ENCODE measurements around the gene NOSIP. TPM values are rescaled to one million over a fixed set of nuclear protein-coding genes. Genes with fewer than 3 reads are reported as not detected.
"Not testable (repeated sequence)": the region's sequence is repeated elsewhere in the genome, so short reads cannot be mapped to it uniquely, and the experiment has no call there.

Gene NOSIP, protein sequence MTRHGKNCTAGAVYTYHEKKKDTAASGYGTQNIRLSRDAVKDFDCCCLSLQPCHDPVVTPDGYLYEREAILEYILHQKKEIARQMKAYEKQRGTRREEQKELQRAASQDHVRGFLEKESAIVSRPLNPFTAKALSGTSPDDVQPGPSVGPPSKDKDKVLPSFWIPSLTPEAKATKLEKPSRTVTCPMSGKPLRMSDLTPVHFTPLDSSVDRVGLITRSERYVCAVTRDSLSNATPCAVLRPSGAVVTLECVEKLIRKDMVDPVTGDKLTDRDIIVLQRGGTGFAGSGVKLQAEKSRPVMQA
- total RNA-seq: 47.6 TPM

DNA sequence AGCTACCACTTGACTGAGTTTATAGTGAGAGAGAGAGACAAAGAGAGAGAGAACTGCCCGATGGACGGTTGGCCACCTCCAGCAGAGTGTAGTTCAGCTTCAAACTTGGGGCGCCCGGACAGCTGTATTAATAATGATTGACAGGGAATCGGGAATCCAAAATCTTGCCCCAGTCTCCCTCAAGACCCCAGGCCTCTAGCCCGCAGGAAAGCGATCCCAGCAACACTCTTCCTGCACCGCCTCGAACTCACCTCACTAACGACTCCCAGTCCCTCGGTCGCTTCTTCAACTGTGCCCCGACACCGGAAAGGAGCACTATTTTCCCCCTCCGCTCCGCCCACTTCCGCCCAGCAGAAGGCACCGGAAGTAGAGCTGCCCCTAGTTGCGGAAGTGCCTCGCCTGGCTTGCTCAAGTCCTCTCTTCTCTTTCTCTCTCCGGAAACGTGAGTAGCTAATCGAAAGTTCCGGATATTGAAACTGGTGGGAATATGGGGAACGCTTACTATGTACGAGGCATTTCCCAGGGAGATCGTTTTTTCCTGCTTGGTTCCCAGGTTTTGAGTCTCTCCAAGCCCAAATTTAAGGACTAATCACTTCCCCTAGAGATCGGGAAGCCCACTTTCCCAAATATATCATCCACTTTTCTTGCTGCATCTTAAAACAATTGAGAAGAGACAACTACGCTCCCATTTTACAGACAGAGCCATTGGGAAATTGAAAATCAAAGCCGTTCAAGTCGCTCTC, at the start of gene NOSIP:
NOSIP (minus strand) TSS at position 293 of the 743 bp plus-strand sequence. CDS start 19,865 bp downstream, outside the sequence.
- DNase-seq: peak; percentile 99

DNA sequence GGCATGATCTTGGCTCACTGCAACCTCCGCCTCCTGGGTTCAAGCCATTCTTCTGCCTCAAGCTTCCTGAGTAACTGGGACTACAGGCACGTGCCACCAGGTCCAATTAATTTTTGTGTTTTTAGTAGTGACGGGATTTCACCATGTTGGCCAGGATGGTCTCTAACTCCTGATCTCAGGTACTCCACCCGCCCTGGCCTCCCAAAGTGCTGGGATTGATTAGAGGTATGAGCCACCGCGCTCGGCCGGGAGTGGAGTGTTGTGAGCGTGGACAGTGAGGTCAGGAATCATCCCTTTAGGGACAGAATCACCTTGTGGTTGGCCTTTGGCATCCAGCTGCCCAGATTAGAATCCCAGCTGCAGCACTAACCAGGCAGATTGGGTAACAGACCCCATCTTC, 49.3 kb upstream of the NOSIP start:
- no peak for DNase-seq

DNA sequence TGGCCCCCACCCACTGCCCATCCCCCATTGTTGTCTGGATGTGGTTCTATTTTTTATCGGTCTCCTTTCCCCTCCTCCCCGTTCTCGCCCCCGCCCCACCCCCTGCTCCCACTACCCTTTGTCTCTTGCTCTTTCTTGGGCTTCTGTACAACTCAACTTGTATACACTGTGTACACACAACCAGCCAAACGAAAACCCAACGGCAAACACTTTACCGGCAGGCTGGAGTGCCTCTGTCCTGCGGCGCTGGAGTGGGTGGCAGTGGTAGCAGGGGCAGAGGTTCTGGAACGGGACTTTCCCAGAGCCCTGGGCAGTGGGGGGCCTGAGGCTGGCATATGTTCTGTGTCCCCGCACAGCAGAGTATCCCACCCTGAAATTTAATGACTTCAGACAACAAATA, 45.9 kb upstream of the NOSIP start:
- no peak for DNase-seq

DNA sequence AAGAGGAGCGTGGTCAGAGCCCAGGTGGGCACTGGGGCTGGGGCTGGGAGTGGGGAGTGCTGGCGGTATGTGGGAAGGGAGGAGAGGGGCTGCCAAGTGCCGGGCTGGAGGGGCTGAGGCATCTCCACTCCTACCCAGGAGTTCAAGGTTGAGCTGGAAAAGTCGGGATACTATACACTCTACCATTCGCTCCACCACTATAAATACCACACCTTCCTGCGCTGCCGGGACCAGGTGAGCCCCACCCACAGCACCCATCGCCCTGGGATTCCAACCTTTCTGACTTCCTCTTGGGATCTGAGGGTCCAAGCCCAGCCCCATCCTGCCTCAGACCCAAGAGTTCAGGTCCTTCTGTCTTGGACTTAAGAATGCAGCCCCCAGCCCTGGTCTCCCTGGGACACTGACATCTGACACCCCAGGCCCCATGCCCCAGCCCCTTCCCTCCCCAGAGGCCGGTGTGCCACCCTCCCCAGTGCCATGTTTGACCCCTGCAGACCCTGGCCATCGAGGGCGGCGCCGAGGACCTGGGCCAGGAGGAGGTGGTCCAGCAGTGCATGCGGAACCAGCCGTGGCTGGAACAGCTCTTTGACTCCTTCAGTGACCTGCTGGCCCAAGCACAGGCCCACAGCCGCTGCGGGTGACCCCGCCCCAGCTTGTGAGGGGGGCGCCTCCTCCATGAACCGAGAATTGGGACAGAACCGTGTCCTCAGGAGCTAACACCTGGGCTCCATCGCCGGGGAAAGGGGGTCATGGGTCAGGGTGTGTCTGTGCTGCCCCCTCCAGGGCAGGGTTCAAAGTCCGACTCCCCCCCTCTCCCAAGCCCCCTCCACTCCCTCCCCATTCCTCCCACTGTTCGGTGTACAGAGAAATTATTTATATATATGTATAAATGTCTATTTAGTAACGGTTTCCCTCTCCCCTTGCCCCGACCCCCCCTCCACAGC, 44.9 kb upstream of the NOSIP start:
- DNase-seq: no peak

DNA sequence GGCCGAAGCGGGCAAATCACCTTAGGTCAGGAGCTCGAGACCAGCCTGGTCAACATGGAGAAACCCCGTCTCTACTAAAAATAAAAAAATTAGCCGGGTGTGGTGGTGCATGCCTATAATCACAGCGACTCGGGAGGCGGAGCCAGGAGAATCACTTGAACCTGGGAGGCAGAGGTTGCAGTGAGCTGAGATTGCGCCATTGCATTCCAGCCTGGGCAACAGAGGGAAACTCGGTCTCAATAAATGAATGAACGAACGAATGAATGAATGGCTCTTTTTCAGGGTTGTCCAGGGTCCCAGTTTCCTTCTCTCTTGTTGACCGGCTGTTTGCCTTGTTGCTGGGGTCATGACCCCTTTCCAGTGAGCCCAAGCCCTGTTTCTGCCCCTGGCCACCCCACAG, 37.5 kb upstream of the NOSIP start:
- not testable (repeated sequence) for DNase-seq

DNA sequence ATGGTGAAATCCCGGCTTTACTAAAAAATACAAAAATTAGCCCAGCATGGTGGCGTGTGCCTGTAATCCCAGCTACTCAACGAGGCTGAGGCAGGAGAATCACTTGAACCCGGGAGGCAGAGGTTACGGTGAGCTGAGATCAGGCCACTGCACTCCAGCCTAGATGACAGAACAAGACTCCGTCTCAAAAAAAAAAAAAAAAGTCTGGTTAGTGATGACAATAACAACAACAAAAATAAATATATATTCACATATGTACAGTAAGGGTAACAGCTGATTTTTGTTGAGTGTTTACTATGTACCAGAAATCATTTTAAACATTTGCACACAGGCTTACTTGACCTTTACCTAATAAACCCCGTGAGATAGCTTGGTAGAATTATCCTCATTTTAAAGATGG, 36.6 kb upstream of the NOSIP start:
- DNase-seq: no peak

DNA sequence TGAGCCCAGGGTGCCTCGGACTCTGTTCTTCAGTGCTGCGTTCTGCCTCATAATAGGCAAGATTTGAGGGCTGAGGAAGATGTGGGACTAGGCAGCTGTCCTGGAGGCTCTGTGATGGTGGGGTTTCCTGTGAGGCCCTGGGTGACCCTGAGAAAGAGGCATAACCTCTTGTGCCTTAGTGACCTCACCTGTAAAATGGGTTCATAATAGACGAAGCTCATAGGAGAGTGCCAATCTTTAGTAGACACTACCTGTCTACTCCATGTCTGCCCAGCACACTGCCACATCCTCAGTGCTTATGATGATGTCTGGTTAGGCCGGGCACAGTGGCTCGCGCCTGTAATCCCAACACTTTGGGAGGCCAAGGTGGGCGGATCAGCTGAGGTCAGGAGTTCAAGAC, 36.2 kb upstream of the NOSIP start:
- no peak for DNase-seq

DNA sequence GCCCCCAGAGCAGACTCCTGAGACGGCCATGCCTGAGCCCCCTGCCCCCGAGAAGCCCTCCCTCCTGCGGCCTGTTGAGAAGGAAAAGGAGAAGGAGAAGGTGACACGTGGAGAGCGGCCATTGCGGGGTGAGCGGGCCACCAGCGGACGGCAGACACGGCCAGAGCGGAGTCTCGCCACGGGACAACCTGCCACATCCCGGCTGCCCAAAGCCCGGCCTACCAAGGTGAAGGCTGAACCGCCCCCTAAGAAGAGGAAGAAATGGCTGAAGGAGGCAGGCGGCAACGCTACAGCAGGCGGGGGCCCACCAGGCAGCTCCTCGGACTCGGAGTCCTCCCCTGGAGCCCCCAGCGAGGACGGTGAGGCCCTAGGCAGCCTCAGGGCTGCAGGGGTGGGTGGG, 35.5 kb upstream of the NOSIP start:
- DNase-seq: no peak

DNA sequence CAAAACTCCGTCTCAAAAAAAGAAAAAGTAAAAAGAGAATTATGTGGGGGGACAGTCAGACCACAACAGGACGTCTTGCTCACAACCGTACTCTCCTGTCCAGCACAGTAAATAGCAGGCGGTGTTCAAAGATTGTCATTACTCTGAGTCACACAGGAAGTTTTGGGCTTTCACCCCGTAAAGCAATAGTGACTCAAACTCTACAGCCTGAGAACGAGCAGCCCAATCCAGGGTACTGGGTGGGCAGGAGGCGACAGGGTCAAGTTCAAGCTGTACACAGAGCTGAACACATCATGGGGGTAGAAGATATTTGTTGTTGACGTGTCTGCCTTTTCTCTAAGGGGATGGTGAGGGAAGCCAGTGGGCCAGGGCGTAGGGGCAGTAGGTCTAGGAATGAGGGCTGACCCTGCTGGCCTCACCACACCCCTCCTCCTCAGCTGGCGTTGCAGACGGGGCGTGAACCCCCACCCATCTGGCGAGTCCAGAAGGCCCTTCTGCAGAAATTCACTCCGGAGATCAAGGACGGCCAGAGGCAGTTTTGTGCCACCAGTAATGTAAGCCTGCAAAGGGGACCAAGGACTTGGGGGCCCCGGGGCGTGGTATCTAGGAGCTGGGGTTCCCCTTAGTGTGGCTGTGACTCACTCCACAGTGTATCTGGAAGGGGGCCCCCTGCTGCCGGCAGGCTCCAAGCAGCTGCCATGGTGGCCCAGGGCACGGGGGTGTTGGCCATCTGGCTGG, 33.9 kb upstream of the NOSIP start:
- DNase-seq: no peak

DNA sequence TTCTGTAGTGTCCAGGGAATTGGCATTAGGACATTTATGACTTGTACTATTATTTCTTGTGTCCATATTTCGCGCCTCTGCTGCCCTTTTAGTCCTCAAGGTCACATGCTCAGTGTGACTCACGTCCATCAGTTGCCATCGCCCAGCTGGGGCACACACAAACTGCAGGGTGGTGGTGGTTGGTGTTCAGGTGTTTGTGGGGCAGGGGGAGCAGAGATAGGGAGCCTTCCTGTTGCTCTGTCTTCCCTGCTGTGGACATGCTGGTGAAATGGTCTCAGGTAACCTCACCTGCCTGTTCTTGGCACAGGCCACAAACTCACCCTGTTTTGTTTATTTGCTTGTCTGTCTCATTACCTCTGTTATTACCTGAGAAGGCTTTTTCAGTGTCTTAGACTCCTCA, 33.0 kb upstream of the NOSIP start:
- no peak for DNase-seq

DNA sequence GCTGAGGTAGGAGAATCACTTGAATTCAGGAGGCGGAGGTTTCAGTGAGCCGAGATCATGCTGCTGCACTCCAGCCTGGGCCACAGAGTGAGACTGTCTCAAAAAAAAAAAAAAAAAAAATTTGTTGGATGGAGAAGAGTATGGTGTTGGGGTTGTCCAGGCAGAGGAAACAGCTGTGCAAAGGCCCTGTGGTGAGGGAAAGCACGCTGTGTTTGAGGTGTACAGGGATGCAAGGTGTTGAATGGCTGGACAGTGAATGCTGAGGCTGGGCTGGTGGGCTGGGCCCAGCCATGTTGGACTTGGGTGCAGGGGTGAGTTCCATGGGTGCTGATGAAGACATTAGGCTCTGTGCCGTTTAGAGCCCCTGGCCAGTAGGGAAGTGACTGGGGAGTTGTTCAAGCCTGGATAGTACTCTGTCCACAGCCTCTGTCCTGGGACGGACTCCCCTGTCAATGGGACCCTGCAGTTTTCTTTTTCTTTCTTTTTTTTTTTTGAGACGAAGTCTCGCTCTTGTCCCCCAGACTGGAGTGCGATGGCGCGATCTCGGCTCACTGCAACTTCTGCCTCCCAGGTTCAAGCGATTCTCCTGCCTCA, 29.2 kb upstream of the NOSIP start:
- DNase-seq: no peak

DNA sequence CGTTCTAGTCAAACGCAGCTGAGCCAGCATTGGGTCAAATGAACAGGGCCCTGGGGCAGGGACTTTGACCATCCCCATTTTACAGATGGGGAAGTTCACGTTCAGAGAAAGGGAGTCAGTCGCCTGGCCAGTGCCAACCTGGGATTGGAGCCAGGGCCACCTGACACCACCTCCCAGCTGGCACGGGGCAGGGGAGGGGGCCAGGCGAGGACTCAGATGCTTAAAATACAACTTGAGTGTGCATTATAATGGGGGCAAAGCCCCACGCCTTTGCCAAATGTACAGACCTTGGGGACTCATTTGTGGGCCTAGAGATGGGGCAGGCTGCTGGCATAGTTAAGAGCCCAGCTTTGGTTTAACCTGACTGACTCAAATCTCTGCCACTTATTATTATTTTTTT, 25.2 kb upstream of the NOSIP start:
- peak; percentile 24 for DNase-seq

DNA sequence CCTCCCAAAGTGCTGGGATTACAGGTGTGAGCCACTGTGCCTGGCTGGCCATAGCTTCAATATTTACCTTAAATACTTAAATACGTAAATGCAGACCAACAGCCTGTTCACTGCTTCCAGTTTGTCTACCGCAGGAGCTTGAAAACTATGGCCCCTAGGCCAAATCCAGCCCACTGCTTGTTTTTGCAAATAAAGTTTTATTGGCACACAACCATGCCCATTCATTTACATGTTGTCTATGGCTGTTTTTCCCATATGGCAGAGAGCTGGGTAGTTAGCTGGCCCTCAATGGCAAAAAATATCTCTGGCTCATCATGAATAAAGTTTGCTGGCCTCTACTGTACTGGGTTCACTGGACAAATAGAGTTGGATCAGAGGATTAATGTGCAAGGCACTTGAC, 22.4 kb upstream of the NOSIP start:
- DNase-seq: no peak

DNA sequence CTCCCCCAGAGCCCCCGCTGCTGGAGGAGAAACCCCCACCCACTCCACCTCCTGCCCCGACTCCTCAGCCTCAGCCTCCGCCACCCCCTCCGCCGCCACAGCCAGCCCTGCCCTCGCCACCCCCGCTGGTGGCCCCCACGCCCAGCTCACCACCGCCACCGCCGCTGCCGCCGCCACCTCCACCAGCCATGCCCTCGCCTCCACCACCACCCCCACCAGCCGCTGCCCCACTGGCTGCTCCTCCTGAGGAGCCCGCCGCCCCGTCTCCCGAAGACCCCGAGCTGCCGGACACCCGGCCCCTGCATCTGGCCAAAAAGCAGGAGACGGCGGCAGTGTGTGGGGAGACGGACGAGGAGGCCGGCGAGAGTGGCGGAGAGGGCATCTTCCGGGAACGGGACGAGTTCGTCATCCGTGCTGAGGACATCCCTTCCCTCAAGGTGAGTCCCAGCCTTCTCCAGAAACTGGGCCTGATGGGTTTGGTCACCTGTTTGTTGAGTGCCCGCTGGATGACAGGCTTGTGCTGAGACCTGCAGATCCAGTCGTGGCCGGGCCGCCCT, 21.2 kb upstream of the NOSIP start:
- no peak for DNase-seq

DNA sequence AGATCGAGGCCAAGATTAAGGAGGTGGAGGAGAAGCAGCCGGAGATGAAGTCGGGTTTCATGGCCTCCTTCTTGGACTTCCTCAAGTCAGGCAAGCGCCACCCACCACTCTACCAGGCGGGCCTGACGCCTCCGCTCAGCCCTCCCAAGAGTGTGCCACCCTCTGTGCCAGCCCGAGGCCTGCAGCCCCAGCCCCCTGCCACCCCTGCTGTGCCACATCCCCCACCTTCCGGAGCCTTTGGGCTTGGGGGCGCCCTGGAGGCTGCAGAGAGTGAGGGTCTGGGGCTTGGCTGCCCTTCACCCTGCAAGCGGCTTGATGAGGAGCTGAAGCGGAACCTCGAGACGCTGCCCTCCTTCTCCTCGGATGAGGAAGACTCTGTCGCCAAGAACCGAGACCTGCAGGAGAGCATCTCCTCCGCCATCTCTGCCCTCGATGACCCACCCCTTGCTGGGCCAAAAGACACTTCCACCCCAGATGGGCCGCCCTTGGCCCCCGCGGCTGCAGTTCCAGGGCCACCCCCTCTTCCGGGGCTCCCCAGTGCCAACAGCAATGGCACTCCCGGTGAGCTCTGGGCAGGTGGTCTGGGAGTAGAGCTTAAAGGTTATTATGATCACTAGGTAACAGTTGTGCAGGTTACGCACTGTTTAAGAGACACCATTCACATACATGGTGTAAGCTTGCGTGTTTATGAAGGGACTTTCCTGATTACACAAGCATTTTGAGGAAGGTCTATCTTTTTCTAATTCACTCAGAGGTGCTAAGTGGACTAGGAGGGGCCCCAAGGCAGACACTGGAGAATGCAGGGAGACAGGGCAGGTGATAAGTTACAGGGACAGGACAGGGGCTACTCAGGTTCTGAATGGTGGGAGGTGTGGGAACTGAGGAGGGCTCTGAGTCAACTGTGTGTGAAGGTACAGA, 19.3 kb upstream of the NOSIP start:
- no peak for DNase-seq

DNA sequence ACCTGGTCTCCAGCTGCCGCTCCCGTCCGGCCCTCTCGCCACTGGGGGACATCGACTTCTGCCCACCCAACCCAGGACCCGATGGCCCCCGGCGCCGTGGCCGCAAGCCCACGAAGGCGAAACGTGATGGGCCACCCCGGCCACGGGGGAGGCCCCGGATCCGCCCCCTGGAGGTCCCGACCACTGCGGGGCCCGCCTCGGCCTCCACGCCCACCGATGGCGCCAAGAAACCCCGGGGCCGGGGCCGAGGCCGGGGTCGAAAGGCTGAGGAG, 17.3 kb upstream of the NOSIP start:
- no peak for DNase-seq

DNA sequence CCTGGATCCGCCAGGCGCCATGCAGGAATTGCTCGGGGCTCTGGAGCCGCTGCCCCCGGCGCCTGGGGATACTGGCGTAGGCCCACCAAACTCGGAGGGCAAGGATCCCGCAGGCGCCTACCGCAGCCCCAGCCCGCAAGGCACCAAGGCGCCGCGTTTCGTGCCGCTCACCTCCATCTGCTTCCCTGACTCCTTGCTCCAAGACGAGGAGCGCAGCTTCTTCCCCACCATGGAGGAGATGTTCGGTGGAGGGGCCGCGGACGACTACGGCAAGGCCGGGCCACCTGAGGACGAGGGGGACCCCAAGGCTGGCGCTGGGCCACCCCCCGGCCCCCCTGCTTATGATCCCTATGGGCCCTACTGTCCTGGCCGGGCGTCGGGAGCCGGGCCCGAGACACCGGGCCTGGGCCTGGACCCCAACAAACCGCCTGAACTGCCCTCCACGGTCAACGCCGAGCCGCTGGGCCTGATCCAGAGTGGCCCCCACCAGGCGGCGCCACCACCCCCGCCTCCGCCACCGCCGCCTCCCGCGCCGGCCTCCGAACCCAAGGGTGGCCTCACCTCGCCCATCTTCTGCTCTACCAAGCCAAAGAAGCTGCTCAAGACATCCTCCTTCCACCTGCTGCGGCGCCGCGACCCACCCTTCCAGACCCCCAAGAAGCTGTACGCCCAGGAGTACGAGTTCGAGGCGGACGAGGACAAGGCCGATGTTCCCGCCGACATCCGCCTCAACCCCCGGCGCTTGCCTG, 16.8 kb upstream of the NOSIP start:
- DNase-seq: no peak

DNA sequence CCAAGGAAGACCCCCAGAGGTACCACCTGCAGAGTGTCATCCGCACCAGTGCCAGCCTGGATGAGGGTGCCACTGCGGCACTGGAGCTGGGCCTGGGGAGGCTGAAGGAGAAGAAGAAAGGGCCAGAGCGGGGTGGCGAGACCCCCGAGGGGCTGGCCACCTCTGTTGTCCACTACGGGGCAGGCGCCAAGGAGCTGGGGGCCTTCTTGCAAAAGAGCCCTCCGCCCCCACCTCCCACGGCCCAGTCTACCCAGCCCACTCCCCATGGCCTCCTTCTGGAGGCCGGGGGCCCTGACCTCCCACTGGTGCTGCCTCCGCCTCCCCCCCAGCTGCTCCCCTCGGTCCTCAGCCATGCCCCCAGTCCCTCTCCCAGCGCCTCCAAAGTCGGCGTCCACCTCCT, 16.1 kb upstream of the NOSIP start:
- DNase-seq: no peak

DNA sequence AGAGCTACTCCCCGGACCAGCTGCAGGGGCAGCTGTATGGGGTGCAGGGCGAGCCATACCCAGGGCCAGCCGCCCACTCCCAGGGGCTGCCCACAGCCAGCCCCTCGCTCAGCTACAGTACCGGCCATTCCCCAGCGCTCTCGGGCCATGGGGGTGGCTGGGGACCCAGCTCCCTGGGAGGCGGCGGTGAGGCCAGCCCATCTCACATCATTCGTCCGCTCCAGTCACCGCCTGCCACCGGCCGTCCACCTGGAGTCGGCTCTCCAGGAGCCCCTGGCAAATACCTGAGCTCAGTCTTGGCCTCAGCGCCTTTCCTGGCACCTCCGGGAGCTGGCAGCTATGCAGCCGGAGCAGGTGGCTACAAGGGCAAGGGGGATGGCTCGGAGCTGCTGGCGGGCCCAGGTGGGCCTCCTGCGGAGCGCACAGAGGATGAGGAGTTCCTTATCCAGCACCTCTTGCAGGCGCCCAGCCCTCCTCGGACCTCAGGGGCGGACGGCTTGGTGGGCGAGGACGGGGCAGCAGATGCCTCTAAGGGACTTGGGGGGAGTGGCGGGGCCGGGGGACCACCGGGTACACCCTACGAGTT, 15.6 kb upstream of the NOSIP start:
- no peak for DNase-seq

All from tongue (tissue), 2 donors.